ENCODE results near the gene ZBTB40. TPM values are rescaled to one million over a fixed set of nuclear protein-coding genes. Genes with fewer than 3 reads are reported as not detected.

Gene ZBTB40
- total and polyA plus RNA-seq, 2 of the 13 experiments (the other 11 are each of a cell fraction or from before 2014, with no cell fraction given), result 8.8 to 16.5 TPM

GRCh38 chr1:22539510-22540118 lies 88.0 kb downstream of the ZBTB40 start (continued):
- TF ChIP-seq, protein P1, sequence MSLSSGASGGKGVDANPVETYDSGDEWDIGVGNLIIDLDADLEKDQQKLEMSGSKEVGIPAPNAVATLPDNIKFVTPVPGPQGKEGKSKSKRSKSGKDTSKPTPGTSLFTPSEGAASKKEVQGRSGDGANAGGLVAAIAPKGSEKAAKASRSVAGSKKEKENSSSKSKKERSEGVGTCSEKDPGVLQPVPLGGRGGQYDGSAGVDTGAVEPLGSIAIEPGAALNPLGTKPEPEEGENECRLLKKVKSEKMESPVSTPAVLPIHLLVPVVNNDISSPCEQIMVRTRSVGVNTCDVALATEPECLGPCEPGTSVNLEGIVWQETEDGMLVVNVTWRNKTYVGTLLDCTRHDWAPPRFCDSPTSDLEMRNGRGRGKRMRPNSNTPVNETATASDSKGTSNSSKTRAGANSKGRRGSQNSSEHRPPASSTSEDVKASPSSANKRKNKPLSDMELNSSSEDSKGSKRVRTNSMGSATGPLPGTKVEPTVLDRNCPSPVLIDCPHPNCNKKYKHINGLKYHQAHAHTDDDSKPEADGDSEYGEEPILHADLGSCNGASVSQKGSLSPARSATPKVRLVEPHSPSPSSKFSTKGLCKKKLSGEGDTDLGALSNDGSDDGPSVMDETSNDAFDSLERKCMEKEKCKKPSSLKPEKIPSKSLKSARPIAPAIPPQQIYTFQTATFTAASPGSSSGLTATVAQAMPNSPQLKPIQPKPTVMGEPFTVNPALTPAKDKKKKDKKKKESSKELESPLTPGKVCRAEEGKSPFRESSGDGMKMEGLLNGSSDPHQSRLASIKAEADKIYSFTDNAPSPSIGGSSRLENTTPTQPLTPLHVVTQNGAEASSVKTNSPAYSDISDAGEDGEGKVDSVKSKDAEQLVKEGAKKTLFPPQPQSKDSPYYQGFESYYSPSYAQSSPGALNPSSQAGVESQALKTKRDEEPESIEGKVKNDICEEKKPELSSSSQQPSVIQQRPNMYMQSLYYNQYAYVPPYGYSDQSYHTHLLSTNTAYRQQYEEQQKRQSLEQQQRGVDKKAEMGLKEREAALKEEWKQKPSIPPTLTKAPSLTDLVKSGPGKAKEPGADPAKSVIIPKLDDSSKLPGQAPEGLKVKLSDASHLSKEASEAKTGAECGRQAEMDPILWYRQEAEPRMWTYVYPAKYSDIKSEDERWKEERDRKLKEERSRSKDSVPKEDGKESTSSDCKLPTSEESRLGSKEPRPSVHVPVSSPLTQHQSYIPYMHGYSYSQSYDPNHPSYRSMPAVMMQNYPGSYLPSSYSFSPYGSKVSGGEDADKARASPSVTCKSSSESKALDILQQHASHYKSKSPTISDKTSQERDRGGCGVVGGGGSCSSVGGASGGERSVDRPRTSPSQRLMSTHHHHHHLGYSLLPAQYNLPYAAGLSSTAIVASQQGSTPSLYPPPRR (CRISPR knock-in tag; IDR thresholded peaks at IDR 0.05; ENCODE audit: borderline replicate concordance), result no peak

GRCh38 chr1:22540337-22540736 lies 88.7 kb downstream of the ZBTB40 start:
- in situ Hi-C loops (cut with HindIII; ENCODE audit: extremely low pct_ligation_motif_present, low pct_unique_long_range_greater_than_20kb) (no loop called here), intact Hi-C loops (cut with micrococcal nuclease; ENCODE audit: unreplicated experiment) (no loop called here)
- H3K4me2 ChIP-seq (ENCODE audit: low read depth, low read length), result no peak overlapping the region
- peaks cover 11% of the 10 kb centered on the region for H3K4me1 ChIP-seq (ENCODE audit: insufficient read depth, low read length)
- H4K20me1 ChIP-seq (ENCODE audit: insufficient read depth, low read length), result no peaks in the 10 kb centered on the region
- FAIRE-seq (no peak), ATAC-seq (no peak), DNase-seq (ENCODE audit: low spot score) (no peak)
- no peak overlapping the region for H3K27ac ChIP-seq (ENCODE audit: extremely low read length, insufficient read depth, low read length)
- H3K79me2 ChIP-seq (ENCODE audit: insufficient read depth, low read length), result no peaks in the 10 kb centered on the region
- no peak overlapping the region for H3K4me3 ChIP-seq (replicated peaks in 1 of 3; ENCODE audit: insufficient read depth in 1 of 3, low read depth in 2 of 3, low read length in 3 of 3)
- H3K9ac ChIP-seq (ENCODE audit: insufficient read depth, low read depth, low read length), result no peak overlapping the region
- H3K27me3 ChIP-seq (ENCODE audit: control insufficient read depth in 1 of 2, insufficient read depth in 2 of 2, low read length in 2 of 2), result peaks cover 4 to 12% of the 10 kb centered on the region in 2 experiments; a peak in 4 of 5 replicates
- no peaks in the 10 kb centered on the region for H3K9me3 ChIP-seq (ENCODE audit: low read length)
- no TSS peak for BruUV-seq (replicated peaks)
- ChIA-PET POLR2A (no interaction called here), CTCF (ENCODE audit: low intra/inter-chr PET ratio, low total read pairs) (no interaction called here)
- no peaks in the 10 kb centered on the region for H3K36me3 ChIP-seq (replicated peaks in 1 of 2; ENCODE audit: control insufficient read depth in 1 of 2, insufficient read depth in 2 of 2, low read length in 2 of 2)
- WGBS (ENCODE audit: low lambda C conversion rate), result 16% methylated on average over 5 of the region's 5 CpGs
- H2AFZ ChIP-seq (ENCODE audit: low read length), result no peak overlapping the region
- TF ChIP-seq ZNF101 (CRISPR knock-in tag; IDR thresholded peaks at IDR 0.05; ENCODE audit: borderline replicate concordance, low read depth), result no peak
- TF ChIP-seq MLX (CRISPR knock-in tag; IDR thresholded peaks at IDR 0.05), result no peak
- TF ChIP-seq GMEB1 (CRISPR knock-in tag; IDR thresholded peaks at IDR 0.05; ENCODE audit: borderline replicate concordance), result no peak
- TF ChIP-seq ZNF670 (CRISPR knock-in tag; IDR thresholded peaks at IDR 0.05; ENCODE audit: borderline replicate concordance), result no peak
- TF ChIP-seq PBX2 (CRISPR knock-in tag; IDR thresholded peaks at IDR 0.05), result no peak
- TF ChIP-seq U2AF1 (optimal IDR thresholded peaks at IDR 0.05; ENCODE audit: low read depth, low read length), result no peak
- TF ChIP-seq SUZ12 (IDR thresholded peaks at IDR 0.05; ENCODE audit: low read depth, low read length), result no peak
- TF ChIP-seq, protein P2, sequence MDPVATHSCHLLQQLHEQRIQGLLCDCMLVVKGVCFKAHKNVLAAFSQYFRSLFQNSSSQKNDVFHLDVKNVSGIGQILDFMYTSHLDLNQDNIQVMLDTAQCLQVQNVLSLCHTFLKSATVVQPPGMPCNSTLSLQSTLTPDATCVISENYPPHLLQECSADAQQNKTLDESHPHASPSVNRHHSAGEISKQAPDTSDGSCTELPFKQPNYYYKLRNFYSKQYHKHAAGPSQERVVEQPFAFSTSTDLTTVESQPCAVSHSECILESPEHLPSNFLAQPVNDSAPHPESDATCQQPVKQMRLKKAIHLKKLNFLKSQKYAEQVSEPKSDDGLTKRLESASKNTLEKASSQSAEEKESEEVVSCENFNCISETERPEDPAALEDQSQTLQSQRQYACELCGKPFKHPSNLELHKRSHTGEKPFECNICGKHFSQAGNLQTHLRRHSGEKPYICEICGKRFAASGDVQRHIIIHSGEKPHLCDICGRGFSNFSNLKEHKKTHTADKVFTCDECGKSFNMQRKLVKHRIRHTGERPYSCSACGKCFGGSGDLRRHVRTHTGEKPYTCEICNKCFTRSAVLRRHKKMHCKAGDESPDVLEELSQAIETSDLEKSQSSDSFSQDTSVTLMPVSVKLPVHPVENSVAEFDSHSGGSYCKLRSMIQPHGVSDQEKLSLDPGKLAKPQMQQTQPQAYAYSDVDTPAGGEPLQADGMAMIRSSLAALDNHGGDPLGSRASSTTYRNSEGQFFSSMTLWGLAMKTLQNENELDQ (CRISPR knock-in tag; IDR thresholded peaks at IDR 0.05; ENCODE audit: borderline replicate concordance), result no peak

All from HepG2 (cell line).